ENCODE results near the gene SOST.
A peak's percentile ranks its signal among the peaks of the same experiment; 100 is the strongest.

The SOST gene

GRCh38 chr17:43774304-43775250 is 16.0 kb upstream of the SOST start:
- DNase-seq: no peak

DNA sequence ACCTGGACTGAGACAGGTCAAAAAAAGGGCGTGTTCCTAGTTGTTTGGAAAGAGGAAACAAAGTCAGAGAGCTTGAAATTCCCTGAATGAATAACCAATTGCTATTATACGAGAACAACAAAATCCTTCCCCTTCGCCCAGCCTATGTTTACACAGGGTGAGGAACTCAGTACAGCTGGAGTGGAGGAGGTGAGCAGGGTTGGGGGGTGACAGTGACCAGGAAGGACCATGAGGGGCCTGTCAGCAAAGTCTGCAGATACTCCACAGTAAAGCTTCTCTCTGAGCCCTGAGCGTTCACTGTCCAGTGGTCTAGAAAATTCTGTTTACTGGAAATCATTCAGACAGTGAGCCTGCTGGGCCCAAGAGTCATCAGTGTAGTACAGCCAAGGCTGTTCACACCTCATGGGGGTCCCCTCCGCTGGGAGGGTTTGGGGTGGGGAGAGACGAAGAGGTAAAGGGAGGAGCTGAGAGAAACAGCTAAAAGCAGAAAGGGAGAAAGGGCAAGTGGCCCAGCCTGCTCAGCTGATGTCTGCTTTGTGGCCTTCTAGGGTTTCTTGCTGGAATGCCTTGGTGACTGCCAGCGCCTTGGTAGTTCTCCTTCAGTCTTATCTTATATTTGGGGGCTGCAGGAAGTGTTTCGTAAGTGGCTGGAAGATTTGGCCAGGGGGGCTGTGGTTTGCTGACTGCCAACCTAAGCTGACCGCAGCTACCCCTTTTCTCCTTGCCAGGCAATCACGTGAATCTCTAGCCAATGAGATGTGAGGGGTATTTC is 14.5 kb upstream of the SOST start:
- DNase-seq: peak; percentile 32

- no peak for DNase-seq
Measured at GRCh38 chr17:43771463-43771862, 12.9 kb upstream of the SOST start.

DNA sequence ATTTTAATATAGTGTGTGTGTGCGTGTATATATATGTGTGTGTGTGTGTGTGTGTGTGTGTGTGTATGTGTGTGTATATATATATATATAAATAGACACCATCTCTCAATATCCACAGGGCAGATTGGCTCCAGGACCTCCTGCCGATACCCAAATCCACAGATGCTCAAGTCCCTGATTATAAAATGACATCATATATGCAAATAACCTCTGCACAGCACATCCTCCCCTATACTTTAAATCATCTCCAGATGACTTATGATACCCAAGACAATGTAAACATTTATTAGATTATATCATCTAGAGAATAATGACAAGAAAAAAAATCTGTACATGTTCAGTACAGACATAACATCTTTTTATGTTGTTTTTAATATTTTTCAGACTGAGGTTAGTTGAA is 12.4 kb upstream of the SOST start:
- DNase-seq: no peak

- no peak for DNase-seq
Measured at GRCh38 chr17:43769859-43770258, 11.3 kb upstream of the SOST start.

GRCh38 chr17:43769426-43769825 is 10.8 kb upstream of the SOST start:
- no peak for DNase-seq

- no peak for DNase-seq
Measured at GRCh38 chr17:43768943-43769342, 10.4 kb upstream of the SOST start.

GRCh38 chr17:43768382-43768781 is 9.8 kb upstream of the SOST start:
- DNase-seq: peak; percentile 28

DNA sequence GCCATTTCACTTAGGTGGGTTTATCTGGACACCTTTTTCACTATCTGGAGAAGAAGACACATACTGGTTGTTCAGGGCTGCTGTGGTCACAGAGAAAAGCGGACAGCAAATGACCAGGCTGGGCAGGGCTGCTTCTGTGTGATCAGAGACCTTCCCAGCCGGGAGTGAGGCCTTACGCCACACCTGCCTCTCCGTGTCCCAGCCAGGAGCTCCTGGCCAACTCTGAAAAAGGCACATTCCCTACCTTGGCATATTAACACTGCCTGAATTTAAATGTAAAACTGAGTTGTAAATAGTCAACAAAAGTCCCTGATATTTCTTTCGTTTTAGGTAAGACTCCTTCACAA is 9.1 kb upstream of the SOST start:
- no peak for DNase-seq

DNA sequence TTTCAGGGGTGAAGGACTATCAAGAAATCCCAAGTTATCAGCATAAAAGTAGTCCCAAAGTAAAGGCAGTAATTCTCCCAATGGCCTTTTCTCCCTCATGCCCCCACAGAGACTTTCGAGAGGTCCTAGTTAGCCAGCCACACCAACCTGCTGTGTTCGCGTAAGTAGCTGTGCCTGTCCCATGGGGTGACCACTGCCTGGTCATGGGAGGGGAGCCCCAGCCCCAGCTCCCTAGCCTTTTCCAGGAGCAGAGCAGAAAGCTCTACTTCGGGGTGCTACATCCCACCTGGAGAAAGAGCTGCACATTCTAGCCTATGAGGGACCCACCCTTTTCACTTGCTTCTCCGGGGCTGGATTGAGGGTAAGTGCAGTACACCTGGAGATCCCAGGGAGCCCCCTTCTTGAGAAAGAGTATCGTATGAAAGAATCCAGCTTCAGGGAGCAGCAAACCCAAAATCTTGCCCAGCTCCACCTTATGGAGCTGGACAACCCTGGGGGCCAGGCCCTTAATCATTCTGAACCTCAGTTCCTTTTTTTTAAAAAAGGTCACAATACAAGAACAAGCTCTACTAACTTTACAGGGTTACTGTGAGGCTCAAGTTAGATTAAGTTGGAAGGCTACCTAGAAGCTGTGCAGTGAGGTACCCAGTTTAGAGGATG is 8.6 kb upstream of the SOST start:
- no peak for DNase-seq

DNA sequence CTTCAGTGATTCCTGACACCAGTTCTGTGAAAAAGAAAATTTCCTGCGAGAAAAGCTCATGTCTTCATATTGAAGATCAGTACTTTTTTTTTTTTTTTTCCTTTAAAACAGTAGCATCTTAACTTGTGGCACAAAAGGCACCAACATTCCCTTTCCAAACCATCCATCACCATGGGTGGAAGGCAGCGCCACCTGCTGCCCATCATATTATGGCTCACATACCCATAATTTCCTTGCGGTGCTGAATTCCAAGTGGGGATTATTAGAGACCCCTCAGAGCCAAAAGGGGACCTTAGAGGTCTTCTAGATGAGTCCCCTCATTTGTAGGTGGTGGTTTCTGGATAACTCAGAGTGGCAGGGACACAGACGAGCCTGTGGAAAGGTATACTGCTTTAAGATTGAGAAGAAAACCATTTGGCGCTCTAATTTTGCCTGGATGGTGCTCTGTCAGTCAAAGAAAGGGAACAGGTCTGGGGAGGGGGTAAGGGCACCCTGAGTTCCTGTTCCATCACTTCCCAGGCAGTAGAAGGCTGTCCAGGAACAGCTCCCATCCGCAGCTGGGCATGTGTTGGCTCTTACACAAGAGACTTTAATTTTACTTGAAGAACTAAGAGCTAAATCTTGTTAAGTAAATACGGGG is 7.9 kb upstream of the SOST start:
- DNase-seq: peak; percentile 39

DNA sequence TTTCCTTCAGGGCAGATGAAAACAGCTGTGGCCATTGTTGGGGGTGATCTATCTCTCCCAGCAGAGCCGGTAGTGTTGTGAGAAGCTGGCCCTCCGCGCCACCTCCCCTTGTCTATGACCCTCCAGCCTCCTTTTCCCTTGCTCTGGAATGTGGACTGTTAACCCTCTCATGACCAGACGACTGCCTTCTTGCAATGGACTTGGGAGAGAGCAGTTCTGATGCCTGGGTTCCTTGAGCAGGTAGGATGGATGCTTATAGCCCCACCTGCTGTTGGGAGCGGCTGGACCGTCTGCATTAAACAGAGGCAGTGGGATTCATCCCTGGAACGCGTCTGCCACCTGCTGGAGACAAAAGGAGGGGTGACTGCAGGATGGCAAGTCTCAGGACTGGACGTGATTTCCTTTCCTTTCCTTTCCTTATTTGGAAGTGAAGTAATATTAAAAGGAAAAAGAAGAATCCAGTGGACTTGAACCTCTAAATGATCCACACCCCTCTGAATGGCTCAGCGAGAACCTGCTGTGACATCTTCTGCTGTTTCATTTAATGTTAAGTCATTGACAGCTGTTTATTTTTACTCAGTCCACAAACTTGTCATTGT is 1.8 kb upstream of the SOST start:
- peak; percentile 89 for DNase-seq

DNA sequence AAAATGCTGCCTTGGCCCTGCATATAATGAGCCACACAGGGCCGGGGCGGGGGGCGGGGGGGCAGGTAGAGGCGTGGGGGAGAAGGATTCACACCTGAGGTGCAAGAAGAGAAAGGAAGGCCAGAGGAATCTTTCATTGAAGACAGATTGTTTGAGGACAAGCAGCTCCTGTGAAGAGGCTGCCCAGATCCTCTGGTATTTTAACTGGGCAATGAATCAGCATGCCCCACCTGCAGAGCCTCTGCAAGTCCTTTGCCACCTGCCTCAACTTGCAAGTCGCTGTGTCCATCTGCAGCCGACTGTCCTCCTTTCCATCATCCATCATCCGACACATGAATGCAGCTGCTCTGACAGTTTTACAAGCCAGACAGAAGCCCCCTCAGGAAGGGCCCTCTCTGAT is 1.2 kb upstream of the SOST start:
- DNase-seq: no peak

DNA sequence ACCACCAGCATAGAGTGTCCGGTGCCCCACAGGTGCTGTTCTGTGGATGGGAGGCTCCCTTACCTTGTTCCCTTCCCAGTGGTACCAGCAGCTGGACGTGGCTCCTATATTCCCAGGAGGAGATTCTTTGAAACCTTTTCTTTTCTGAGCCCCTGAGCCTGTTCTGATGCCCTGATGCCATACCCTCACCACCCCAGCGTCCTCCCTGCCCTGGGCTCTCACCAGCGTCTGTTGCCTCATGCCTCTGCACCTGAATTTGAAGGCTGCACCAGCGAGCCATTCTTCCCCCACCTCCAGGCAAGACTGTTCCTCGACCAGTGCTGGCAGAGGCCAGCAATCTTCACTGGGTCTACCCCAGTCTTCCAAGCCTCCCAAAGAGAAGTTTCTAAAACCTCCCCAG is 505 bp downstream of the SOST start:
- no peak for DNase-seq

DNA sequence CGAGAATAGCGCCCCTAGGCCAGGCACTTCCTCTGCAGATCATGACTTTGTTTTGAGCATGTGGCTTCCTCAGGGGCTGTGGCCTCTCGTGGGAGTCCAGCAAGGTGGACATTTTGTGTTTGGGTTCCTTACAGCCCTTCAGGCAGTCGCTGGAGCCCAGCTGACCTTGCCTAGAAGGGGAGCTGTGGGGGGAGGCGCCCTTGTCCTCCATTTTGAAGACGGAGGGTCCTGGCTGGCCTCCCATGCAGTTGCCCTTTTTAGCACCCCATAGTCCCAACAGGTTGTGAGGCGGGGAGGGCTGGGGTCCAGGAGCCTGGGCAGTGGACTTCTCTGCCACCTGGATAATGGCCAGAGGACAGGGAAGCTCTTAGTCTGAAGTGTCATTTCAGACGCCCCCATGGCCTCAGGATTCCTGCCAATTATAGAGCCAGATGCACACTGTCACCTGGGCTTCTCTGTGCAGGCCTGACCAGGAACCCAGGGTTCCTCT is 1.4 kb downstream of the SOST start:
- no peak for DNase-seq

DNA sequence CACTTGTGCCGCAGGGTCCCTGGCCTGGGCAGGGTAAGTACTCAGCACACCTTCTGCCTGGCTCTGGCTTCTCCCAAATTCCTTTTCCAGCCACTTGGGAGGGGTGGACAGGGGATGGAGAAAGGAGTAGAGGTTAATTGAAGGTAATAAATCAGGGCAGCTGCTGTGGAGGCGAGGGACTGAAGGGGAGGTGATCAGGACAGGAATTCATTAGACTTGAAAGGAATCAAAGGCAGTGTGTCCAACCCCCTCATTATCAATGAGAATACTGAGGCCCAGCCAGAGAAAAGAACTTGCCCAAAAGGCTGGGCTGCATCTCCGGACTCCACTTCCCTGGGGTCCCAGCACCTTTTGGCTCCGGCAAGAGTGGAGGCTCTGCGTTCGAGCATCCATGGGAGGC is 2.4 kb downstream of the SOST start:
- no peak for DNase-seq

- no peak for DNase-seq
Measured at GRCh38 chr17:43755389-43755875, 3.2 kb downstream of the SOST start.

DNA sequence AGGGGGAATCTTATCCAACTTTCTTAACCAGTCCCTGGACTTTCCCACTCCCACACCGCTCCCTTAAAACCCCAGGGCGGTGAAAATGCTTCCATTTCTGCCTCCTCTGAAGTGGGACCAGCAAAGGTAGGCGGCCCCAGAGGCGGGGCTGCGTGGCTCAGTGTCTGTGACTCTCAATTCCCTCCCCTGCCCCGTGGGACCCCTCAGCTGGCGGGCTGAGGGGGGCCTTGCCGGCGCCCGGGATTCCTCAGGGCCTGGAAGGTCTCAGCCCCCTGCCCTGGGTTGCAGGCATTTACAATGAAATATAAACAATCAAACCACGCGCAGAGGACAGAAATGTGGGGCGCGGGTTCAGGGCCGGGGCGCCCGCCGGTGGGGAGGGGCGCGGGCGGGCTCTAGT is 3.6 kb downstream of the SOST start:
- no peak for DNase-seq

- peak; percentile 25 for DNase-seq
Measured at GRCh38 chr17:43753493-43754129, 5.0 kb downstream of the SOST start.

DNA sequence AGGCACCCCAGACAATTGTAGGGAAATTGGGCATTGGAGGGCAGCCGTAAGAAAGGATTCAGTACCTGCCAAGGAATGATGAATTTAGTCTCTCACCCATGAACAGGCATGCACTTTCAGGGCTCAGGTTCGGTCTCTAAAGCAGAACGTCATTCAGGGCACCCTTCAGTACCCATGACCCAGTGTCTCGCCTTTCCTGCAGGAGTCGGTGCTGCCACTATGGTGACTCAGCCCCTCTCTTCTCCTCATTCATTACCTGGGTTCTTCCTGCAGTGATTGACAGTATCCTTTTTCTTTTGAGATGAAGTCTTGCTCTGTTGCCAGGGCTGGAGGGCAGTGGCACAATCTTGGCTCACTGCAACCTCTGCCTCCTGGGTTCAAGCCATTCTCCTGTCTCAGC is 8.4 kb downstream of the SOST start:
- no peak for DNase-seq

DNA sequence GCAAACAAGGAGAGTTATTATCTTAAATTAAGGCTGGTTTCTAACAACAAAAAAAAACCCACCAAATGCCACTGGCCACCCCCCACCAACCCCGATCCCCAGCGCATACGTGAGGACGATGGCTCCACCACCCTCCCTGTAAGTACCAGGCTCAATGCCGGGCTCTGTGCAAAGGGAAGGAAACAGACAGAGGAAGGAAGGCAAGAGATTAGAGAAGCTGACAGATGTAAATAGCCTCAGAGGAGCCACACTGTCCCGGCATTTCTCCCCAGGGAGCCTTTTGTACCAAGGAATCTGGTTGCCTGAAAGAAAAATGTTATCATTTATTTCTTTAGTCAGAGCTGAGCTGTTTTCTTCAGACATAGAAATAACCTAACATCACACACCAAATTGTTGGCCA is 13.1 kb downstream of the SOST start:
- no peak for DNase-seq

DNA sequence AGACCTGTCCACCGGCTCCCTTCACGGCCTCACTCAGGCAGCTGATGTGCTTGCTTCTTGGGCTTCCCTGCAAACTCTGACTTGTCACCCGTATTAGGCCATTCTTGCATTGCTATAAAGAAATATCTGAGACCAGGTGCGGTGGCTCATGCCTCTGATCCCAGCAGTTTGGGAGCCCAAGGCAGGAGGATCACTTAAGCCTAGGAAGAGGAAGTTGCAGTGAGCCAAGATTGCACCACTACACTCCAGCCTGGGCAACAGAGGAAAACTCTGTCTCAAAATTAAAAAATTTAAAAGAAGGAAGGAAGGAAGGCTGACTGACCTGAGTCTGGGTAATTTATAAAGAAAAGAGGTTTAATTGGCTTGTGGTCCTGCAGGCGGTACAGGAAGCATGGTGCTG is 17.0 kb downstream of the SOST start:
- no peak for DNase-seq

Data from CD4-positive, alpha-beta T cell treated with Interleukin-17A for 1 hour (primary cell).